Activated CD4-positive, CD25-positive, alpha-beta regulatory T cell treated with anti-CD3 and anti-CD28 coated beads, Interleukin-2, amount 50 U/mL, for 72 hours (primary cell): ENCODE results near the gene BRINP1.

Experiments
- DNase-seq: peaks from one replicate; pipeline ENCODE4 v3.0.0; 2021

BRINP1 gene

DNA sequence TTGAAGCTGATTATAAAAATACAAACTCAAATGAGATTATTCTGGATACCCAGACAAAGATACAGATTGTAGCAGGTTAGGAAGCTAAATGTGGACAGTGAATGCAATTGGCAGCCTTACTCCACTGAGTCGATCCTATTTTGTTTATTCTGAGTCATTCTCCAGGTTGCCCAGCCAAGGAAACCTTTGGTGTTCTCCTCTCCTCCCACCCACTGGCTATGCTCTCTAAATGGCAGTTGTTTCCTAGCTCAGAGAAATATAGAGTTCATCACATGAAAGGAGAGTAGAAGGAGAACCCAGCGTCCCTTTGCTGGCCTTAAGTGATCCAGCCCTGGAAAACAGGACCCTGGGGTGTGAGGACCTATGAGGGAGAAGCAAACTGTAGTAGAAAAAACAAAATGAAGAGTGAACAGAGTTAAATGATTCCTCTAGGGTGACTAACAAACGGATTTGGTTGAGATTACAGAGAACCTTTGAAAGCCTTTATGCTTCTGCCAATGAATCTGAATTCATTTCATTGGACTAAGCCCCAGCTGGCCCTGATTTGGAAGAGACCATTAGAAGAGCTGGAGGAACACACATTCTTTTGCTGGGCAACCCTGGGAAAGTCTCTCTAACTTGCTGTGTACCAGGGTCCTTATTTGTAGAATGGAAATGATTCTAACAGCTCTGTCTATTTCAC, 95.1 kb downstream of the BRINP1 start:
- no peak for DNase-seq

DNA sequence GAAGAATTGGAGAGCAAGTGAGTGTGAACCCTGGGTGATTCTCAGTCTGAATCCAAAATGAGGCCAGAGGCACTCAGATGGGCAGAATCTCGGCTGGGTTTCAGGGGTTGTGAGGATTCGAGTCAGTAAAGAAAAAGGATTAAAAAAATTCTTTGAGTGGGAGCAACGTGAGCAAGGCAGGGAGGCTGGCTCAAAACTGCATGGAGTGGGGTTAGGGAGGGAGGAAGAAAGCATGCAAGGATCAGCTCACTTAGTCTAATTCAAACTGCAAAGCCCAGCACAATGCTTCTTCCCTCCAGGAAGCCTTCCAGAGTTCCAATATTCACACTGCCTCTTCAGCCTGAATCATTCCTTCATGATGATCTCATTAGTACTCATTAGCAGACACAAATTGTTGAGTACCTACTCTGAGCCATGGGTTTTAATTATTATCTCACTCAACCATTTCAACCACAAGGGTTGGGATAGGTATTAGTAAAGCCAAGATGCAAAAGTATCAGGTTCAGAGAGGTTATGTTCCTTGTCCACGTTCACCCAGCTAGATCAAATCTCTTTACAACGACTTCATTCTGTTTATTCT, 95.8 kb downstream of the BRINP1 start:
- DNase-seq: no peak

DNA sequence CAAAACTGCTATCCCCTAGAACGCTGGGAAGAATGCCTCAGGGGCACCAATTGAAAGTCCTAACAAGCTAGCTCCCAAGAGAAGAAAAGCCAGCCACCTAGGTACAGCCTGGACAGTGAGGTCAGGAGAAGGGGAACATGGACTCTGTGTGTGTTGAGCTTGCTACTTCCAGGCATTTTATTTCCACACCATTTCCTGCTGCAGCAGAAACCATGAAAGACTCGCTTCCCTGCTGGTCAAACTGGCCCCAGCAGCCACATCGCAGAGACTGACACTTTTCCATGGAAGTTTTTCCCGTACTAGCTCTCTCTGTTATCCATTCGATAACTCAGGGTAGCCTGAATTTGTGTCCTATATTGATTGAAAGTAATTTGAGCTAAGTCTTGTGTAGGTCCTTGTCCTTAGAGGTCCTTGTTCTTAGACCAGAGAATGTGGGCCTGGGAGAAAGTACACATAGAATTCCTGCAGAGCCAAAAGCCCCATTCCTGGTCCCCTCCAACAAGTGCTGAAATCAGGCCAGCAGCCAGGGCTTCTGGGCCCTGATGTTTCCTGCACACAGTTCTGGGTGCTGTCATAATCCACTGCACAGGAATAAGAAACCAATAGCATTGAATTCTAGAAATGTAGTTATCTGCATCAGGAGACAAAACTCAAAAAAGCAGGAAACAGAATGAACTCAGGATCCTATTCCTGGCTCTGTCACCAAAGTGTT, 96.6 kb downstream of the BRINP1 start:
- DNase-seq: no peak

DNA sequence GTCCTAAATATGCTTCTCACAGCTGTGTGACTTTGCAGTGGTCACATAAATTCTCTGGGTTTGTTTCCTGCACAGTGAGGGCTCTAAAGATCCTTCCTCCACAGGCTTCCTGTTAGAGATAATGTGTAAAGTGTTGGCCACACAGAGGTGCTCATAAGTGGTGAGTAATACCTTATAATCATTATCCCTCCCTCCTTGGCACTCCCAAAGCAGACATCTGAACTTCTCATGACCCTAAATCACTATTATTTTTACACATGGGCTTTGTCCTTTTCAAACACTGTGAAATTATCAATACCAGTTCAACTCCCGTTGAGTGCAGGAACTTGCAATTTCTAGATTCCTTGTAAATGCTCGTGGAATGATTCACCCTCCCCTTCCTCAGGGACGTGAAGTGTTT, 100.2 kb downstream of the BRINP1 start:
- no peak for DNase-seq

DNA sequence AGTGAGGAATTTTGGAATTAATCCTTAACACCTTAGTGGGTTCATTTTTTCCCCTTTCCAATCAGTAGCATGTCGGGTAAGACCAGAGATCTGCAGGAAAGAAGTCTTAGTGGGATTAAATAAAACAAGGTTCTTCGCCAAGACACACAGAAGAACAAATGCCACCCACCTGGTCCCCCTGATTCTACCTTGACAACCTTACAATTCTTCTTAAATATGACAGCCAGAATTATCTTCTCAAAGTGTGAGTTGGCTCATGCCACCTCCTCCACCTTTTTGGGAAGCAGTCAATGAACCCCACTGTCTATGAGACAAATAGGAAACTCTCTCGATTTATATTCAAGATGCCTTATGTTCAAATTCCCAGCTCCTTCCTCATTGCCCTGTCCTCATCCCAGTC, 105.1 kb downstream of the BRINP1 start:
- no peak for DNase-seq

DNA sequence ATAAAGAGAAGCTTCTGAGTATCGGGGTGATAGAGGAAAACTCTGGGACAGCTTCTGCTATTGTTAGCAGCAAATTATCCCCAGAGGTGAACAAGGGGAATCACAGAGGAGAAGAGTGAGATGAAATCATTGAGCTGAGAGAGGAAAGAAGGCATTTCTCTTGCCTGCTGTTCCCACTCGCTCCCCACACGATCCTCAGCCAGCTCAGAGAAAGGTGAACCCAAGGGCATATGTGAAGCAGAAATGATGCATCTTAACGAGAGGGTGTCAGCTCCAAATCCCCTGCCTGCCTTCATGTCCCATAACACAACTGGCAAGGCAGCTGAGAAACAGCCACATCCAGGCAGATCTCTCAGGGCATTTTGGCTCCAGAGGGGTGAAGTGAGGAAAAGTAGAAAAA, 111.6 kb downstream of the BRINP1 start:
- DNase-seq: no peak

DNA sequence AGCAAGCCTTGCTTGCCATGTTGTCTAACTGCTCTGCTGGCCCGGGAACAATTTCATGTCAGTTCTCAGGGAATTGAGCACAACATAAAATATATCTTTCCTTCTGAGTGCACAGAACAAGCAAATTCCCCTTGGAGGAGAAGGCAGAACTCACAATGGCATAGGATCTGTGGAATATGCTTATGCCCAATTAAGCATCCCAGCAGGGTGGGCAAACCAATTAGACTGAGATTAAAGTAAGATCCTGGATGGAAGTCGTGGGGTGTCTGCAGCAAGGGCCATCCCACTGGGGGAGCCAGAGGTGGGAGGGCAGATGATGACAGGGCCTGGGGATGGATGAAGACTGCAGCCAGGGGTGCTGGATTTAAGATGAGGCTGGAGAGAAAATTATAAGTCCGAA, 114.1 kb downstream of the BRINP1 start:
- DNase-seq: no peak

DNA sequence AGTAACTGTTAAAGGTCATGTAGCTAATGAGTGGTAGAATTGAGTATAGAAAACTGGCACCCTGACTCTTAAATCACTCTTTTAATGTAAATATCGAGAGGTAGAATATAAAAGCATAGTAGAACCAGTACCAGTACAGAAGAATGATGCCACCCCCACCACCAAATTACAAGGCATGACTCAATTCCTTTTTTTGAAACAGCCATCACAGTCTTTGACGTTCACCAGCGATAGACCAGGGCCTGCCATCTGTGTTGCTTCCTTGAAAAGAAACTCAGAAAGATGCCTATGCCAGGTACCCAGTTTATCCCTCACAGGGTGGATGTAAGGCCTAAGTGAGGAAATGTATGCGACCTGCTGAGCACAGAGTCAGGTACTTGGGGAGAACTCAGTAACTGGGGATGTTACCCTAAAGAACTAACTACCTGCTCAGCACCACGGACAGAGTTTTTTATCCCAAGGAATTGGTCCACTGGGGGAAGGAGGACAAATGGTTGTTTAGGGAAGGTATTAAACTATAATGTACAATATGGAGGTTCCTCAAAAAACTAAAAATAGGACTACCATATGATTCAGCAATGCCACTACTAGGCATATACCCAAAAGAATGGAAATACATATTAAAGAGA, 116.5 kb downstream of the BRINP1 start:
- DNase-seq: no peak

DNA sequence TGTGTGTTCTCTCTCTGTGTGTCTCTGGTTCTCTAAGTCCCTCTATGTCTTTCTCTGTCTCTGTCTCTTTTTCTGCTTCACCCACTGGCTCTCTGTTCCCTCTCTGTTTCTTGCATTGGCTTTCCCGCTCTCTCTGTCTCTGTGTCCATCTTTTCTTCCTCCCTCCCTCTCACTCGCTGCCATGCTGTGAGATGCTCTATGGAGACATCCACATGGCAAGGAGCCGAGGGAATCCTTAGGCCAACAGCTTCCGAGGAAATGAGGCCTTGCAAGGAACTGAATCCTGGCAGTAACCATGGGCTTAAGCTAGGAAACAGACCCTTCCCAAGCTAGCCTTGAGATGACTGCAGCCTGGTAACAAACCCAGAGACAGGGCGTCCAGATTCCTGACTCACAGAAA, 117.3 kb downstream of the BRINP1 start:
- DNase-seq: no peak

DNA sequence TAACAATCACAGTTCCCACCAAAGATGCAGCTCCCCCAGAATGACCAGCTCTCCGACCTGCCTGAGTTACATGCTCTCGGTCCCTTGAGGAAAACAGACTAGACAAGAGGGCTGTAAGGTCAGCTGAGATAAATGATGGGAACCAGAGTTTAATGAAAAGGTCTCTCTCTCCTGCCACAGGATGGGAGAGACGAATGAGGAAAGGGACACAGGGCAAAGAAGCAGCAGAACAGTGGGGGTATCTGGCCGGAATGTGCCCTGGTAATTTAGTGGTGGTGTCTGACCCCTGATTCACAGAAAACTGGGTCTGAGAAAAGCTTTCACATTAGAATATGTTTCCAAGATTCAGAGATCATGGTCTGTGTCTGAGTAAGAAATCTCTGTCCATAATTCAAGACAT, 118.5 kb downstream of the BRINP1 start:
- DNase-seq: no peak

DNA sequence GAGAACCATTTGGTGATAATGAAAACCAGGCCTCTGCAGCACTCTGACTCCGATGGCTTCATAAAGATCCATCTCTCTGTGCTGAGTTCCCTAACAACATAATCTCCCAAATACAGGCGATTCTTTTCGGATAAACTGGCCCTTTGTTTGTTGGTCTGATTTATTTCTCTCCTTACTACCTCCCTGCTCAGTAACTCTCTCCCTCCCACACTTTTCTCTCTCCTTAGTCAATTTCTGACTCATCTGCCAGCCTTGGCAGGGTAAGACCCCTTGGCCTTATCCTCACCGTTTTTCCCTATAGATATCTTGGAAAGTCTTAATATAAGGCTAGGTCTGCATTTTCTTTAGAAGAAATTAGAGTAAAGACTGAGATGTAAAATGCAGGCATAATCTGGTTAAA, 128.7 kb downstream of the BRINP1 start:
- DNase-seq: no peak

DNA sequence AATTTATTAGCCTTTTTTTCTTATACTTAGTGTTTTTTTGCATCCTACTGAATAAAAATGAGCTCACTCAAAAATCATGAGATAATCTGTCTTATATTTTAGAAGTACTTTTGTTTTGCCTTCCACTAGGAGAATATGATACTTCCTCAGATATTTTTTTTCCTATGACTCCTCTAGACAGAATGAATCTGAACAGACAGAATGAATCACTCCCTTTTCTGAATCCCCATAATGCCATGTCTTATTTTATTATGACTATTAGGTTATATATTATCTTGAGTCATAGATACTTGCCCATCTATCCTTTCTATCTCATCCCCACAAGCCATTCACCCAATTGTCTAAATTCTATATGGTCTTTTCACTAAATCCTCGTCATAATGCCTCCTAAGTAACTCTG, 134.6 kb downstream of the BRINP1 start:
- DNase-seq: no peak

DNA sequence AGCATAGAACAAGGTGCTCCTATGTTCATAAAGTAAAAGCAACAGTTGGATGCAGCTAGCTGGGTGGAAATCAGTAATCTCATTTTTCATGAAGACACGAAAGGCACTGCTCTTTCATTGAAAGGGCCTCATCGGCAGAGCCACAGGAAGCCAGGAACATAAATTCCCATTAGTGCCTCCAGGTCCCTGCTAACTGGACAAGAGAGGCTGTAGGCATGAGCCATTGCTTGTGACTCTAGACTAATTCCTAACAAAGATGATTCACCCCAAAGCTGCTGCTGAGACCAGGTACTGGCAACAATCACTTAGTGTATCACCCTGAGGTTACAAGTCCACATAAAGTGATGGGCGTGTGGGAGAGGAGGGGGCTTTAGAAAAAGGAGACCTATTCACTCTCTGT, 141.8 kb downstream of the BRINP1 start:
- no peak for DNase-seq

DNA sequence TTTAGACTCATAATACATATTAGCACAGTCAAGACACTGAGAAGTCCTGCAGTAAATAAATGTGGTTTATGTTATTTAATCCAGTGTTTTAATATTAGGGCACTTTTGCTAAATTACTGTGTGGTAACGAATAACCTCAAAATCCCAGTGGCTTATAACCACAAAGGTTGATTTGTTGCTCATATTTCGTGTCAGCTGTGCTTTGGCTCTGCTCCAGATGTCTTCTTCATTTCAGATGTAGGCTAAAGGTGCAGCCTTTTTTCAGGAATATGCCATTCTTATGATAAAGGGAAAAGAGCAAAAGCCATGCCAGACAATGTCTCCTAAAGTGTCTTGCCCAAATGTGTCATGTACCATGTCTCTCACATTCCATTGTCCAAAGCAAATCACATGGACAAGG, 144.8 kb downstream of the BRINP1 start:
- DNase-seq: no peak

DNA sequence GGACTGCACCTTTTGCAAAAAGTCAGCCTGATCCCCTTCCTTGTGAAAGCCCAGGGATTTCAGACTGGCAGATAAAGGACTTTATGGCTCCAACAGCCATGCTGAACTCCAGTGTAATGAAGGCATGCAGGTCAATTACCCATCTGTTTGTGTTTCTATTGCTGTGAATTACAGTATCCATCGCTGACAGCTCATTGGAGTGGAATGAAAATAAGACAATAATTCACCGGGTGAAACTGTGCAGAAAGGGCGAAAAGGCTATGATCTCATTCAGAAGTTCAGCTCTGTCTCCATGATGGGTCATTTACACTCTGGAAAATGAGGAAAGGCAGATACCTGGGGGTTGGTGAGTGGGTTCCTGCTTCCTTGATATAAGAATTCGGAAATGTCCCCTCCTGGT, 148.0 kb downstream of the BRINP1 start:
- no peak for DNase-seq

DNA sequence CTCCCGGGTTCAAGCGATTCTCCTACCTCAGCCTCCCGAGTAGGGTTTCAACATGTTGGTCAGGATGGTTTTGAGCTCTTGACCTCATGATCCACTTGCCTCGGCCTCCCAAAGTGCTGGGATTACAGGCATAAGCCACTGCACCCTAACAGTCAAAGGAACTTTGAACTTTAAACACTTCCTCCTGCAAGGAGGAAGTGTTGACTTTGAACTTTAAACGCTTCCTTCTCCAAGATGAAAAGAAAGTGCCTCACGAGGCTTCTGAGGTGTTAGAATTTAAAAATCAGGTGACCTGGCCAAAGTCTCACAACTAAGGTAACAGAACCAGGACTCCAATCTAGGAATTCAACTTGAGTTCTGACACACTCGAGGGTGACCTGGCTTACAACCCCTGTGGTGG, 150.9 kb downstream of the BRINP1 start:
- no peak for DNase-seq

DNA sequence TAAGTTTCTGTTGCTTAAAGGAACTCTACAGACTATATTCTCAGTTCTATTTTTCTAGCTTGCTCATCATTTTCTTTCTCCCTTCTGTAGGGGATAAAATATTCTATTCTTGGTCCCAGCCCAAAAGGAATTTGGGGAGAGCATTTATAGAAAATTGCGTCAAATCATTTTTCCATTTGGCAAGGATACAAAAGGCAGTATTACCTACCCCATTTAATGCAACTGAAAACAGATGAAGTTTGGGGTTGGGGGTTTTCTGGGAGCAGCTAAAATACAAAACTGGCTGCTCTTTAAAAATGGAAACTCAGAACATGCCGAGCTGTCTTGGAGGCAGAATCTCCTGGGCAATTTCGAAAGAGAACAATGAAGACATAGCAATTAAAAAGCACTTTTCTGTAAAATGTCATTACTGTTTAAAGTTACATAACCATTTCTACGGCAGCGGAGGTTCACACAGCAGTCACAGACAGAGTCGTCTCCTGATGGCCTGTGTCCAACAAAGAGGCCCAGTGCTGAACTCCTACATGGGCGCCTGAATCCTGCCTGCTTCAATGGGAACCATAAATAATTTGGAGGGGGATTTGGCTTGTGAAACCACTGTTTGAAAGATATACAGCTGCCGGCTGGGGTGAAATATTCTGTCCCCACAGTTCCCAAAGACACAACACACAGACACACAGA, 152.4 kb downstream of the BRINP1 start:
- DNase-seq: no peak

DNA sequence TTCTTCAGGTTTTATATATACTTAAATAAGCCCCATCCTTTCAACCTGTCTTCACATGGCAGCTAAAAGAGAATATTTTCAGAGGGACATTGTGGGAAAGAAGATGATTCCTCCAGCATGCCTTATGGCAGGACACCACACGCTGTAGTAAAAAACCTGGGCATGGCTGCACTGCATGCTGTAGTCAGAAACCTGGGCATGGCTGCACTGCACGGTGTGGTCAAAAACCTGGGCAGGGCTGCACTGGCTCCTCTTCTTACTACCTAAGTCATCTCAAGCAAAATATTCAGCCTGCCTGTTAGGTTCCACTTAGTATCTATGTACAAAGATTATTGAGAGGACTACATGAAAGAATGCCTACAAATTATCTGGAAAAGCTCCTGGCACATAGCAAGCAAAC, 153.6 kb downstream of the BRINP1 start:
- no peak for DNase-seq

DNA sequence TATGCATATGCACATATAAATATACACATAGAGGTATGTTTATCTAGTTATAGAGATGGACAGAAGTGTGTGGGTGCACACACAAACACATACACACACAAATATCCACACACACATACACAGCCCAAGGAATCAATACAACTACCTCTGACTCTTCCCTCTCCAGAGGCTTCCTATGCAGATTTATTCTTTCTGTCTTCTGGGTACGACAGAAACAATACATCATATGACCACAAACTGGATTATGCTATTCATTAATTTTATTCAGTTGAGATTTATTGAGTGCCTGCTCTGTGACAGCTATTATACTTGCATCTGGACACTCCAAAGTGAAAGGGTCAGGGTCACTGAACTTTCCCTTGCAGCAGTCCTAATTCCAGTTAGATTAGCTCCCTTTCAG, 155.8 kb downstream of the BRINP1 start:
- DNase-seq: no peak

DNA sequence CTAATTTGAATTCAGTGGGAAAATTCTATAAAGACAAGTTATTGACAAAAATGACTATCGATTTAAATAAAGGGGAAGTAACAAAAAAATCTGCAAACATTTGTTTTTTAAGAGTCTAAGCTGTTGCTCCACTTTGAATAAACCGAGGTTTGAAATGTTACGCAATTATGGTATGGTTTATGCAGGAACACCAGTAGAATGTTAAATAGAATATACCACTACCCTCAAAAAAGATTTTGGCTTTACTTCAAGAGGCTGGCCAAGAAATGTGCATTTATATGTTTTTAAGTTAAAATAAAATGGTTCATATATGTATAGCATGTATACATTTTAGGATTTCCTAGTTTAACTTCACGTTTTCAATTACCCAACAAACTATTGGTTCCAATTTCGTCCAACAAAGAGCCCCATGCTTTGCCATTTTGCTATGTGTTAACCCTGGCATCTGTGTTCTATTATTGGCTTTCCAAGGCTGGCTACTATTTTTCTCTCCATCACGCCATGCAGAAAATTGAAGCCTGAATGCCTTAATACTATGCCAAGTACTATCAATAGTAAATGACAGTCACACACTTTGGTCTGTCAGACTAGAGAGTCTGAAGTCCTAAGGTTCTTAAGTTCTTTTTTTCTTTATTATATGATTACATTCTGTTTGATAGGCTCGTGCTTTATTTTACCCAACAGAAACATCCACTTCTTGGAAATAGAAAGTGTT, 171.2 kb downstream of the BRINP1 start:
- DNase-seq: no peak

DNA sequence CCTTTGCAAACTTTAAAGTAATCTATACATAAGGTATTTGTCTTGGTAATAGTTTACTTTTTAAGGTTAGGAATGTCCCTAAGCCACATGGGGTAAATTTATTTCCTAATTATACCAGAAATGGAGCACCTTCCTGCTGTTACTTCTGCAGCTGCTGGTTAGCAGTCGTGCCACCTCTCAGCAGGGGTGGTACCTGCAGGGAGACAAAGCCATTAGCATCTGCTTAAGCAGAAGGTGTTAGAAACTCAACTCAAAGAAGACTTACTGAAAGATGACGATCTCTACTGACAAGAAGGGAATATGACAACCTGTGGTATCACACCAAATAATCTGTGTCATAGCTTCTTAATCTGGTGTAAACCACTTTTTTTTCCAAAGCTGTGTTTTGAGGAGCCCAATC, 173.7 kb downstream of the BRINP1 start:
- no peak for DNase-seq

DNA sequence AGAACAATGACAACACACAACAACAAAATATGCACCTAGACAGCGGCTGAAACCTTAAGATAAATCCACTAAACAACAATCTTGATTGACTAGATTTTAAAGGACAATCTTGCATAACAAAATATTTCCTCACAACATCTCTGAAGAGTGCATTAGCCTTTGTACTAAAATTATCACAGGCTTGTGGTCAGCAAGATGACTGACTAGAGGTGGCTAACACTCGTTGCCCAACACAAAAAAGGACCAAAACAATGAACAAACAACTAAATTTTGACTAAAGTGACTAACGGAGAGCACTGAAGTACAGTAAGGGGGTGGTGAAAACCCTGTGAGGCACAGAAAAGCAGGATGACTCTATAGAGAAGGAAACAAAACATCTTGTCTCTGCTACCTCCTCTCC, 183.9 kb downstream of the BRINP1 start:
- no peak for DNase-seq
